K562 (cell line): Measurements from ENCODE around the gene ACBD3. TPM values are rescaled to one million over a fixed set of nuclear protein-coding genes. Genes with fewer than 3 reads are reported as not detected.

Source experiments
- ARID1B ChIP-seq: fragments of 450-650 bp; IDR thresholded peaks from 2 replicates; pipeline ENCODE4 v1.6.1; 2016; ENCODE audit warnings: antibody characterized with exemption, mild to moderate bottlenecking, inconsistent platforms
- CEBPB ChIP-seq: fragments of 450-650 bp; IDR thresholded peaks from 2 replicates; pipeline ENCODE4 v1.6.1; 2016; ENCODE audit warnings: missing genetic modification characterization, missing compliant biosample characterization
- CREBBP ChIP-seq: IDR thresholded peaks from one replicate; pipeline ENCODE4 v1.6.1; 2012; ENCODE audit warnings: low read depth, mild to moderate bottlenecking, control low read depth, inconsistent platforms, low read length
- CUX1 ChIP-seq: fragments of 200-800 bp; sonication (Bioruptor generic); IDR thresholded peaks from 2 replicates; pipeline ENCODE4 v1.6.1; 2016; ENCODE audit warnings: missing genetic modification characterization, missing compliant biosample characterization
- CXXC5 ChIP-seq: fragments of 250-450 bp; sonication (Bioruptor Pico); IDR thresholded peaks from 2 replicates; pipeline ENCODE4 v1.8.0; 2022; ENCODE audit warnings: inconsistent platforms, mild to moderate bottlenecking, moderate library complexity
- E2F1 ChIP-seq: sonication (generic); formaldehyde crosslinking; IDR thresholded peaks from 2 replicates; pipeline ENCODE4 v1.8.1; 2023; ENCODE audit warnings: mild to moderate bottlenecking, missing genetic modification reagents, moderate library complexity
- ELF2 ChIP-seq: fragments of 250-450 bp; sonication (Bioruptor Pico); IDR thresholded peaks from 2 replicates; pipeline ENCODE4 v1.5.0; 2021; ENCODE audit warnings: mild to moderate bottlenecking
- L3MBTL2 ChIP-seq: fragments of 450-650 bp; IDR thresholded peaks from 2 replicates; pipeline ENCODE4 v1.6.1; 2016; ENCODE audit warnings: mild to moderate bottlenecking, moderate library complexity
- NELFE ChIP-seq: IDR thresholded peaks from 2 replicates; pipeline ENCODE4 v1.6.1; 2011; ENCODE audit warnings: mild to moderate bottlenecking; ENCODE audit not compliant: insufficient read depth, insufficient read length
- SMC3 ChIP-seq: conservative IDR thresholded peaks from 2 replicates; pipeline ENCODE4 v1.6.1; 2011; ENCODE audit warnings: low read depth, low read length, improper control_type of control experiment; ENCODE audit not compliant: insufficient read depth
- TRIM25 ChIP-seq: fragments of 450-650 bp; IDR thresholded peaks from 2 replicates; pipeline ENCODE4 v1.7.0; 2016; ENCODE audit warnings: borderline replicate concordance
- ZKSCAN1 ChIP-seq: fragments of 150-350 bp; IDR thresholded peaks from 2 replicates; pipeline ENCODE4 v1.6.1; 2016; ENCODE audit warnings: low read depth, low read length
- ZKSCAN3 ChIP-seq: fragments of 250-450 bp; sonication (Bioruptor Pico); IDR thresholded peaks from 2 replicates; pipeline ENCODE4 v1.4.0; 2020
- ZNF217 ChIP-seq: sonication (generic); formaldehyde crosslinking; IDR thresholded peaks from 2 replicates; pipeline ENCODE4 v1.8.0; 2022; ENCODE audit warnings: mild to moderate bottlenecking, missing genetic modification reagents
- ZNF609 ChIP-seq: sonication (generic); formaldehyde crosslinking; IDR thresholded peaks from 2 replicates; pipeline ENCODE4 v1.8.1; 2023; ENCODE audit warnings: missing genetic modification reagents, mild to moderate bottlenecking, borderline replicate concordance
- ZNF764 ChIP-seq: fragments of 250-450 bp; sonication (Bioruptor Pico); IDR thresholded peaks from 2 replicates; pipeline ENCODE4 v1.4.0; 2020; ENCODE audit warnings: low read depth, mild to moderate bottlenecking, moderate library complexity
- polyA plus RNA-seq, 8 experiments: library from polyadenylated mRNA; depleted of rRNA in 4 of 8; stranded (reverse) in 5 of 8; unstranded in 3 of 8; fragments of >200 nt; fragmentation: Nextera tagmentation in 2 of 8; fragmentation: Illumina TruSeq in 1 of 8; extraction: Ambion mirVana in 2 of 8; extraction: Trizol in 1 of 8; gene quantifications; 2 replicates each; pipeline versions ENCODE4 v1.2.1 to v1.2.3, GENCODE V29; 2011 to 2014; ENCODE audit warnings: inconsistent platforms in 1 of 8, missing spikeins in 1 of 8
- total RNA-seq, 7 experiments: library from RNA; depleted of rRNA in 6 of 7; stranded (reverse); fragments of >200 nt in 6 of 7; fragmentation: Illumina TruSeq in 2 of 7; extraction: Trizol in 2 of 7; gene quantifications; 2 replicates each; pipeline versions ENCODE4 v1.2.1 to v1.2.3, GENCODE V29; 2011 to 2021; ENCODE audit warnings: low replicate concordance in 1 of 7

ACBD3 gene
- total and polyA plus RNA-seq, 9 of the 15 experiments (the other 6 are each of a cell fraction or from before 2014, with no cell fraction given), result 11.1 to 36.7 (median 26.9) TPM

GRCh38 chr1:226131639-226132038, 54.9 kb downstream of the ACBD3 start (continued):
- TF ChIP-seq CUX1 (CRISPR knock-in tag), result 0 out of 2 replicates have a peak, but pooled peaks have one; percentile 33
- no peak for TF ChIP-seq SMC3
- no peak for TF ChIP-seq ZKSCAN3
- no peak for TF ChIP-seq E2F1 (CRISPR knock-in tag)
- TF ChIP-seq CXXC5, result no peak
- TF ChIP-seq TRIM25, result no peak
- no peak for TF ChIP-seq ZKSCAN1
- TF ChIP-seq NELFE, result no peak
- 0 out of 2 replicates have a peak, but pooled peaks have one; percentile 42 for TF ChIP-seq CEBPB
- no peak for TF ChIP-seq CREBBP
- TF ChIP-seq ZNF764, result no peak
- 0 out of 2 replicates have a peak, but pooled peaks have one; percentile 17 for TF ChIP-seq L3MBTL2
- TF ChIP-seq ARID1B, result peak; percentile 36; the same call in 1 of the 2 replicates
- no peak for TF ChIP-seq ELF2 (CRISPR knock-in tag)
- no peak for TF ChIP-seq ZNF609 (CRISPR knock-in tag)
- no peak for TF ChIP-seq ZNF217
